ENCODE measurements around the gene USE1.
A peak's percentile ranks its signal among the peaks of the same experiment; 100 is the strongest.
"Not testable (repeated sequence)": the region's sequence is repeated elsewhere in the genome, so short reads cannot be mapped to it uniquely, and the experiment has no call there.

USE1 gene, protein sequence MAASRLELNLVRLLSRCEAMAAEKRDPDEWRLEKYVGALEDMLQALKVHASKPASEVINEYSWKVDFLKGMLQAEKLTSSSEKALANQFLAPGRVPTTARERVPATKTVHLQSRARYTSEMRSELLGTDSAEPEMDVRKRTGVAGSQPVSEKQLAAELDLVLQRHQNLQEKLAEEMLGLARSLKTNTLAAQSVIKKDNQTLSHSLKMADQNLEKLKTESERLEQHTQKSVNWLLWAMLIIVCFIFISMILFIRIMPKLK

GRCh38 chr19:17215127-17215971, at the start of gene USE1:
Gene USE1 (plus strand): TSS chr19:17215357. CDS start chr19:17215406, 49 bp downstream.
- DNase-seq, result peak; percentile 83

GRCh38 chr19:17165715-17166114, 49.4 kb upstream of the USE1 start:
- no peak for DNase-seq

- no peak for DNase-seq
Measured at GRCh38 chr19:17170538-17171297, 44.4 kb upstream of the USE1 start.

DNA sequence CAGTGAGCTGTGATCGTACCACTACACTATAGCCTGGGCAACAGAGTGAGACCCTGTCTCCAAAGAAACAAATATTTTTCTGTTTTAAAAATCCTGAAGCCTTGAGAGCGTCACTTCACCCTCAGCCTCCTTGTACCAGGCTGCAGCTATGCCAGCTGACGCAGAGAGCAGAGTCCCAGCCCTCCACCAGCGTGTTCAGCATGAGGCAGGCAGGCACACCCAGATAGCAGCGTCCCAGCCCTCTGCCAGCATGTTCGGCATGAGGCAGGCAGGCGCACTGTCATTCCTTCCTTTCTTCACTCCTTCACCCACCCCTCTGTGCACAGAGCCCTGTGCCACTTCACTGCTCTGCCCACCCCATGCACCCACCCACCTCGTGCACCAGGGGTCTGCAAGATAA, 43.3 kb upstream of the USE1 start:
- DNase-seq, result no peak

DNA sequence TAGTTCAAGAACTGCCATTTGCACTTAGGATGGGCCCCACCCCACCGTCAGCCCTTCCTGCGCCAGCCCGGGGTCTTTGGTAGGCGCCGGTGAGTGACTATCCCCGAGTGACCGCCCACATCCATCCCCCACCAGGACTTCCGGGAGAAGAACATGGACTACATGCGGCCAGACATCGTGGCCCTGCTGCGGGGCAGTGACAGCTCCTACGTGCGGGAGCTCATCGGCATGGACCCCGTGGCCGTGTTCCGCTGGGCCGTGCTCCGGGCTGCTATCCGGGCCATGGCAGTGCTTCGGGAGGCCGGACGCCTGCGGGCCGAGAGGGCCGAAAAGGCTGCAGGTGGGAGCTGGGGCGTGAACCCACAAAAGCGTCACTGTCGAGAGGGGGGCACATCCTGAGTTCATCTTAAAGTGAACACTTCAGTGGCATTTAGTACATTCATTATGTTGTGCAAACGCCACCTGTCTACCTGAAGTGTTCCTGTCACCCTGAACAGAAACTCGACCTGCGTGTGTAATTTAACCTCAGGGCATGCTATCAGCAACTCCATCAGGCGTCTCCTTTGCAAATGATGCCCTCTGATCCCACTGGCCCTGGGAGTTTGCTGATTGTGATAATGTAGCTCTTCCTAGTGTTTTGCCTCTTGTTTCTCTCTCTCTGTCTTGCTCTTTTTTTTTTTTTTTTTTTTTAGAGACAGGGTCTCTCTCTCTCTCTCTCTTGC, 42.4 kb upstream of the USE1 start:
- DNase-seq, result no peak

DNA sequence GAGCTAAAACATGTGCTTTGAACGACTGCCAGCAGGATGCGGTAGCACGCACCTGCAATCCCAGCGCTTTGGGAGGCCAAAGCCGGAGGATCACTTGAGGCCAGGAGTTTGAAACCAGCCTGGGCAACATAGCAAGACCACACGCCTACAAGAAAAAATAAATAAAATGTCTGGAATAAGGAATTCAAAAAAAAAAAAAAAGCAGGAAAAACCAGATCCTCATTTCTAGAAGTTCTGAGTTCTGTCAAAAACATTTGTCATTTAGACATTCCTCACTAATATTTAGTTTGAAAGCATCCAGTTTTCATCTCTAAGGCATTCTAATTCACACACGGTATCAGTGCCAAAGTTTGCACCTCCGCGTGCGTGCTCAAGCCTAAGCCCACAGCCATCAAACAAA, 36.9 kb upstream of the USE1 start:
- no peak for DNase-seq

GRCh38 chr19:17180997-17181702, 34.0 kb upstream of the USE1 start:
- DNase-seq, result no peak

- peak; percentile 24 for DNase-seq
Measured at GRCh38 chr19:17183271-17183761, 31.8 kb upstream of the USE1 start.

DNA sequence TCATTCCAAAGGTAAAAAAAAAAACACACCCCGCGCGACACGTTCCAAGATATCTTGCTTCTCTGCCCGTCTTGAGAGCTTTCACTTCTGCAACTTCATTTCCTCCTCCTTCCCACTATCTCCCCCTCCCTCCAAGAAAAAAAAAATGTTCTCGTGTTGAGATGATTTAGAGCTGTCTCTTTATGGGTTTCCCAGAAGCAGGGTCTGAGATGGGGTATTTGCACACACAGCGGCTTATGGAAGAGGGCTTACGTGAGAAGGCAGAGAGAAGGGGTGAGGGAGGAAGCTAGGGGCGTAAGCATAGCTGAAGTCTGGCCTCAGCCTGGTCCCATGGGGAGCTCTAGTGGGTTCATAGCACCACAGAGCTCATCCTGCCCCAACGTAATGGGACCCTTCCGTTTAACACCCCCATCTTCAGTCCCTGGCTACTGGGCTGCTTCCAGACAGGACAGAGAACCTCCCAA, 31.3 kb upstream of the USE1 start:
- DNase-seq, result no peak

GRCh38 chr19:17184371-17184841, 30.8 kb upstream of the USE1 start:
- DNase-seq, result peak; percentile 35

DNA sequence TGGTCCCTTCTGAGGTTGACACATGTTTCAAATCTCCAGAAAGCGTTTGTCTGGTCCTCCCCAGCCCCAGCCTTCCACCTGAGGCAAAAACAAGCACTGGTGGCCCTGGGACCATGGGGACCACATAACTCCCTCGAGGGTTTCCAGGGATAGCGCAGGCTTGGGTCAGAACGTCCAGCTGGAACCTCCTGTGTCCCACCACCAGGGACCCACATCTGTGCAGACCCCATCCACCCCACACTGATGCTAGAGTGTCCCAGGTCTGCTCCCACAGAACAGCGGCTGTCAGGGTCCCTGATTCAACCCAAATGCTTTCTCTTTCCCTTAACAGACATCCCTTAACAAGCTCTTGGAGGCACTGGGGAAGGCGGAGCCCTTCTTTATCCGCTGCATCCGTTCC, 29.6 kb upstream of the USE1 start:
- no peak for DNase-seq

- DNase-seq, result not testable (repeated sequence)
Measured at GRCh38 chr19:17191736-17192135, 23.4 kb upstream of the USE1 start.

- DNase-seq, result no peak
Measured at GRCh38 chr19:17192751-17193150, 22.4 kb upstream of the USE1 start.

- no peak for DNase-seq
Measured at GRCh38 chr19:17194608-17195007, 20.5 kb upstream of the USE1 start.

DNA sequence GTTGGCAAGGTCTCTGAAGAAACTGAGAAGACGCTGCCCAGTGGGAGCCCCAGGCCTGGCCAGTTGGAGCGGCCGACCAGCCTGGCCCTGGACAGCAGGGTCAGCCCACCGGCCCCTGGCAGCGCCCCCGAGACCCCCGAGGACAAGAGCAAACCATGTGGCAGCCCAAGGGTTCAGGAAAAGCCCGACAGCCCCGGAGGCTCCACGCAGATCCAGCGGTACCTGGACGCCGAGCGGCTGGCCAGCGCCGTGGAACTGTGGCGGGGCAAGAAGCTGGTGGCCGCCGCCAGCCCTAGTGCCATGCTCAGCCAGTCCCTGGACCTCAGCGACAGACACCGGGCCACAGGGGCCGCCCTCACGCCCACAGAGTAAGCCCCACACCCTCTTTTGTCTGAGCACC, 20.1 kb upstream of the USE1 start:
- DNase-seq, result no peak

GRCh38 chr19:17196610-17197009, 18.5 kb upstream of the USE1 start:
- no peak for DNase-seq

DNA sequence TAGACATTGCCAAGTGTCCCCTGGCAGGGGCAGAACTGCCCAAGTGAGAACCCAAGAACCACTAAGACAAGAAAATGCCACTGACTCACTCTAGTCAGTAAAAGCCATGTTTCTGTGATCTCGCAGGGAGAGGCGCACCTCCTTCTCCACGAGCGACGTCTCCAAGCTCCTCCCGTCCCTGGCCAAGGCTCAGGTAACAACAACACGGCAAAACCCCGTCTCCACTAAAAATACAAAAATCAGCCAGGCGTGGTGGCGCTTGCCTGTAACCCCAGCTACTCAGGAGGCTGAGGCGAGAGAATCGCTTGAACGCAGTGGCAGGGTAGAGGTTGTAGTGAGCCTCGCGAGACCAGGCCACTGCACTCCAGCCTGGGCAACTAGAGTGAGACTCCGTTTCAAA, 17.5 kb upstream of the USE1 start:
- no peak for DNase-seq

DNA sequence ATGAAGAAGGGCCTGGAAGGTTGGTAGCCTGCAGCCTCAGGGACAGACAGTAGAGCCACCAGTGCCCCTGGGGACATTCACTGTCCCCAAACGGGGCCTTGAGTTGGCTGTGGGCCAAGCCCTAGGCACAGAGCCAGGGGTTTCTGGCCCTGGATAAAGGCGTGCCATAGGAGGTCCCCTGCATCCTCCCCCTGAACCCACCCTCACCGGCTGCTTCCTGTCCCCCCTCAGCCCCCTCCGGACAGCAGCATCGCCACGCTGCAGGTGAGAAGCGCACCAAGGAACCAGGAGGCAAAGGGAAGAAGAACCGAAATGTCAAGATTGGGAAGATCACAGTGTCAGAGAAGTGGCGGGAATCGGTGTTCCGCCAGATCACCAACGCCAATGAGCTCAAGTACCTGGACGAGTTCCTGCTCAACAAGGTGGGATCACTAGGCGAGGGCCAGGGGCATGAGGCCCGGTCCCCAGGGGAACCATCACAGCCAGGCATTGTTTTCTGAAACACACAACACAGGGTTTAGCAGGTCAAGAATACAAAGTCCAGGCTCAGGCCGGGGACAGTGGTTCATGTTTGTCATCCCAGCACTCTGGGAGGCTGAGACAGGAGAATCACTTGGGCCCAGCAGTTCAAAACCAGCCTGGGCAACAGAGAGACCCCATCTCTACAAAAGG, 14.6 kb upstream of the USE1 start:
- DNase-seq, result no peak

DNA sequence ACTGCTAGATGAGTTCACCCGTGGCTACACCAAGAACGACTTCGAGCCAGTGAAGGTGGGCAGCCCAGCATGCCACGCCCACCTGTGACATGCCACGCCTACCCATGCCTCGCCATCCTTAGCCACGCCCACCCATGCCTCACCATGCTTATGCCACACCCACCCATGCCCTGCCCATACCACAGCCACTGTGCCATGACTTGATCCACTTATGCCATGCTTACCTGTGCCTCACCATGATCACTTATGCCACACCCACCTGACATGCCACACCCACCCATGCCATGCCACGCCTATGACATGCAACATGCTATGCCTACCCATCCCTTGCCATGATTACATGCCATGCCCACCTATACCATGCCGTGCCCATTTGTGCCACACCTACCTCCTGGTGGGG, 12.9 kb upstream of the USE1 start:
- peak; percentile 27 for DNase-seq

GRCh38 chr19:17202713-17203112, 12.4 kb upstream of the USE1 start:
- DNase-seq, result no peak

All from stimulated activated CD4-positive, alpha-beta T cell treated with anti-CD3 and anti-CD28 coated beads, Interleukin-4, amount 100 ng/mL, for 1 hour (primary cell).